GM19238 (cell line): ENCODE results near the gene TCF7L1.
"Not testable (repeated sequence)": the region's sequence is repeated elsewhere in the genome, so short reads cannot be mapped to it uniquely, and the experiment has no call there.

Experiments used
- DNase-seq: peaks from one replicate; pipeline ENCODE4 v3.0.0; 2011; ENCODE audit warnings: low spot score; ENCODE audit not compliant: insufficient read length

TCF7L1 gene

DNA sequence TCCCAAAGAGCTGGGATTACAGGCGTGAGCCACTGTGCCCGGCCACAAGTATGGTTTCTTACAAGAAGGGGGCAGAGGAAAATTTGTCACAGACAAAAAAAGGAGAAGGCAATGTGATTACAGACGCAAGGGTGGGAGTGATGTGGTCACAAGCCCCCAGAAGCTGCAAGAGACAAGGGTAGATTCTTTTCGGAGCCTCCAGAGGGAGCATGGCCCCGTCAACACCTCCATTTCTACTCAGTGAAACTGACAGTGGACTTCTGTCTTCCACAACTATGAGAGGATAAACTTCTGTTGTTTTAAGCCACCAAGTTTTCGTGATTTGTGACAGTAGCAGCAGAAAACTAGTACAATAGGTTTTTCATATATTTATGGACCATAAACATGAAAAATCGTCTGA is 2.1 kb upstream of the TCF7L1 start:
- no peak for DNase-seq

DNA sequence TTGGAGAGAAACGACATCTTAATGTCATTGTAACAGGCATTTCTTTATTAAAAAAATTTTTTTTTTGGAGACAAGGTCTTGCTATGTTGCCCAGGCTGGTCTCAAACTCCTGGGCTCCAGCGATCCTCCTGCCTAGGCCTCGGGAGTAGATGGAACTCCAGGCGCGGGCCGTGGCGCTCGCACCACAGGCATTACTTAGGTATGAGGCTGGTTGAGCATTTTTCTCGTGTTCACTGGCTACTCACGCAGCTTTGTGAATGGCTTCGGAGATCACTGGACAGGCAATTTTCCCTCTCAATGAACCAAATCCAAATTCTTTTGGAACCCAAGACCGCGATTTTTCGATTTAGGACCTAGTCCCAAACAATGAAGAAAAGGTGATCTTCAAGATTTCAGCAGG is 795 bp upstream of the TCF7L1 start:
- DNase-seq, result no peak

DNA sequence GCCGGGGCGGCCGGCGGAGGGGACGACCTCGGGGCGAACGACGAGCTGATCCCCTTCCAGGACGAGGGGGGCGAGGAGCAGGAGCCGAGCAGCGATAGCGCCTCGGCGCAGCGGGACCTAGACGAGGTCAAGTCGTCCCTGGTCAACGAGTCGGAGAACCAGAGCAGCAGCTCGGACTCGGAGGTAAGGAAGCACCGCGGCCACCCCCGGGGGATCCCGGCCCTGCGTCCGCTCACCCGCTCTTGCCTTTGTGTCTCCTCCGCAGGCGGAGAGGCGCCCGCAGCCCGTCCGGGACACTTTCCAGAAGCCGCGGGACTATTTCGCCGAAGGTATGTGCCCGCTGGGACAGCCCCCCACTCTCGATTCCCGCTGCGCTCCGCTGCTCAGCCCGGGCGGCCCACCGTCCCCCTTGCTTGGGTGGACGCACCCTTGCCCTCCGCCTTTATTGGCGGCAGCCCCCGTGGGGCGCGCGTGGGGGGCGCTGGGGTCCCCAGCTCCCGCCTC is 611 bp downstream of the TCF7L1 start:
- DNase-seq, result peak; percentile 32

DNA sequence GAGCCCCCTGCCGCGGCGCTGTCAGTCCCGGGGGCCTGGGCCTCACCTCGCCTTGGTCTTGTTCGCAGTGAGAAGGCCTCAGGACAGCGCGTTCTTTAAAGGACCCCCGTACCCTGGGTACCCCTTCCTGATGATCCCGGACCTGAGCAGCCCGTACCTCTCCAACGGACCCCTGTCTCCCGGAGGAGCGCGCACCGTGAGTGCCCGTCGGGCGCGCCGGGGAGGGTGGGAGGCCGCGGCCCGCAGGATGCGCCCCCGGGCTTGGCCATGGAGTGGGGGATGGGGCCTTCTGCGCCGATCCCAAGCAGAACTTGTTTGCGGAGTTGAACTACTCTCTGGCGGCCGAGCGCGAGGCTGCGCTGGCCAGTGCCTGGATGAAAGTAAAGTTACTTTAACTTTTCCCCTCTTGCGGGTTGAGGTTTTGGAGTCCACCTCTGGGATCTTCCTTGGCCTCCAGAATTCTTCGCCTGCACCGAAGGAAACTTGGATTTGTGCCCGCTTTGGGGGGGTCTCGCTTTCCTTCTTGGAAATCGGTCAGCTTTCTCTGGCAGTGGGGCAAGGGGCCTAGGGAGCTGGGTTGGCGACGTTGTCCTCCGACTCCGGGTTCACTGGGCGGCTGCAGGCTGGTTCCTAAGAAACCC is 1.2 kb downstream of the TCF7L1 start:
- DNase-seq, result no peak

DNA sequence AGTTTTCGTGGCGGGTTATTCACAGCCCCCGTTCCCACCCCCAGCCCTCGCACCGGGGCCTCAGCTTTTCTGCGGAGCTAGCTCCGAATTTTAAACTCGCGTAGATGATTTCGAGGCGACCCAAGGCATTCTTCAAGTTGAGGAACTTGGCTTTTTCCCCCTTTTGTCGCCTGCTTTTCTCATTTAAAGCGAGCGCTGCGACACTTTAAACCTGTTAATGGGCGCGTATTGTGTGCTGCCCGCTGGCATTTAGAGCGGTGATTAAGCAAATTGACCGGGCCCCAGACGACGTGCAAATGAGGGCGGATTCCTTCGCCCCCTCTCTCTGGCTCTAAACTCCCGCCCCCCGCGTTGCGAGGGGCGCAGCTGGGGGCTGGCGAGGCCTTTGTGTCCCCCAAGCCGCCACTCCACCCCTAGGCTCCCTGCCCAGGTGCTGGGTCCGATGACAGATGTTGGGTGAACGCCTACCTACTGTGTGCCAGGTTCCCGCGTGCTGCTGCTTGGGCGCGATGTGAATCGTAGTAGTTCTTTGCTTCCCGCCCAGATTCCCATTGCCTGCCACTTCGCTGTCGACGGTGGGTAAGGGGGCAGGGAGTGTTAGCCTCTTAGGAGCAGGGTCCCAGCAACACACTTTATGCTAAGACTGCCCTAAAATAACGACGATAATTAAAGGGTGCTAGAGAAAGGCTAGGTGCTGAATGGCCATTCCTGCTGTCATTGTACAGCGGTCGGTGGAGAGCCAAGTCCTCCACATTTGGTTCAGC is 1.9 kb downstream of the TCF7L1 start:
- DNase-seq, result no peak

DNA sequence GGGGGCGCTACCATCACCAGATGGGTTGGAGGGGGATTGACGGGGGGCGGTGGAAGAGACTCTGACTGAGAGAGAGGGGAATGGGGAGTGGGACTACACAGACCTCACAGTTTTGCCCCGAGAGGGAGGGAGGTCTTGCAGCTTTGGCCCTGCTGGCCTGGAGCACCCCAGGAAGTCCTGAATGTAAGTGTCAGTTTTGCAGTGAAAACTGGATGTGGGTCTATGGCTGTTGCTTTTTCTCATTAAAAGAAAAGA is 2.4 kb downstream of the TCF7L1 start:
- no peak for DNase-seq

DNA sequence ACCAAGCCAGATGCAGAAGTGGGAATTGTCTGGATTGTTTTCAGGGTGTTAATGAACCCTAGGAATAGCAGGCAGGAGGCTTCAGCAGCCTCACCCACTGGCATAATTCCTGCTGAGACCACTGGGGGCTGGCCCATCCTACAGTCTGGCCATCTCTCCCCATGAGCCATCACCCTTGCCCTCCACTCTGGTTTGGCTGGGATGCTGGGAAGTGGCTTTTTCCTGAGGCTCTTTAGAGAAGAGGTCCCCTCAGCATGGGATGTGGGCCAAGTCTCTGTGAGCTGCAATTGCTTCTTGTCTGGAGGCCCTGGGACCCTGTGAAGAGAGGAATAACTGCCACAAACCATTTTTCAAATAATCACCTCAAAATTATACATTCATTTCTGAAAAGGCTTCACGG is 4.0 kb downstream of the TCF7L1 start:
- DNase-seq, result no peak

DNA sequence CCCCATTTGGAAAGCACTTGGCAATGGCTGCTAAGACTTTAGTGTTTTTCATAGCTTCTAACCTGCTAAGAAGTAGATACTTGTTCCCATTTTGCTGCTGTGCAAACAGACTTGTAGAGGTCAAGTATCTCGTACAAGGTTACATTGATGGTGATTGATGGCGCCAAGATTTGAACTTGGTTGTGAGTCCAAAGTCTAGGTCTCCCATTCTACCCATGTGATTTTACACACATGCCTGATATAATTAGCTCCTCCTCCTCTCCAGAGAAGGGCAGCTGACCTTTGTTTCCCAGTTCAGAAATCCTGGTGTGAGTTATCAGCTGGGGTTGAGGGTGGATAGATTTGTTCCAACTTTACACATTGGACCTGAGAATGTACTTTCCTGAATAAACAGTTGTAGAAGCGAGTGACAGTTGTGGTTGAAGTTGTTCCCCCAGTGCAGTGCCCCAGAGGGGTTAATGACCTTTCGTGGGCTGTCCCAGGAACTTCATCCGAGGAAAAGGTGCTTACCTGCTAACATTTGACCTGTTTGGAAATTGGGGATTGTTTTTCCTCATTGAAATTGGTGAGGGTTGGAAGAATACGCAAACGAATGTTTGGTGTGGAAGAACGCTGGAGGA is 10.4 kb downstream of the TCF7L1 start:
- no peak for DNase-seq

DNA sequence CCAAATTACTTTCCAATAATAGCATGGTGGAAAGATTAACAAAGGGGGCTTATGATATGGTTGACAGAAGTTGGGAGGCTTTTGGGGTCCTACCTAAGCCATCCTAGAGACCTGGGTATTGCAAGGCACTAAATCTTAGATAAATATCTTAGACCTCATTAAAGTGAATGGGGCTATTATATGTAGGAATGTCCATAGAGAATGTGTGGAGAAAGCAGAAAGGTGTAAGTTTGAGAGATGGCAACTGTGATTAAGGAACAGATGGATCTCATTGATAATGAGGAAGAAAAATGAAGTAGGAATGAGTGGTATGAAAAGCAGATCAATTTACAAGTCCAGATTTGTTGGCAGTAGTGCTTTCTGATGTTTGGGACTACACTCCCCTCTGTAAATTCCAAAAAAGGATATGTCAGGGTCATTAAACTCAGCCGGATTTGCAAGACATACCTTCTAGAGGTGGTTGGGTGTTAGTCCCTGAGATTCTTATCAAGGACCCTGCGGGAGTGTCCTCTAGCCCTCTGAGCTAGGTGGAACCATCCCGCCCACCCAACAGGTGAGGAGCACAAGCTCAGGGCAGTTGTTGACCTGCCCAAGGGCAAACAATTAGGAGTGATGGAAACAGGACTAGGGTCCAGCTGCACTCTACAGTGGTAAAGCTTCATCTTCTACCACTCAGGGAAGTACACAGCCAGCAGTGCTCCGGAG is 12.1 kb downstream of the TCF7L1 start:
- DNase-seq, result no peak

DNA sequence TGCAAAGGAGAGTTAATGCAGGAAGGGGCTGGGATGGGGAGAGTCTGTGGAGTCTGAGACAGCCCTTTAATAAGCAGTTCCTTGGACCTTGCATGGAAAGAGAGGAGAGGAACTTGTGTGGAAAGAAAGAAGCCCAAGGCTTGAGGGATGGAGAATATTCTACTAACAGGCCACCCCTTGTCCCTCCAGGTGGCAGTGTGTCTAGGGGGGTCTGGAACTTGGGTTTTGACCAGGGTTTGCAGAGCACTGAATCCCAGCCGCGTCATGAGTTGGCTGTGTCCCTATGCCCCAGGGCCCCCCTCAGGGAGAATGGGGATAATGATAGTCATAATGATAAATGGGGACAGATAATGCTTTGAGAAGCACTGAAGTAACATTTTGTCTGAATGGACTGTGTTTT is 15.0 kb downstream of the TCF7L1 start:
- no peak for DNase-seq

DNA sequence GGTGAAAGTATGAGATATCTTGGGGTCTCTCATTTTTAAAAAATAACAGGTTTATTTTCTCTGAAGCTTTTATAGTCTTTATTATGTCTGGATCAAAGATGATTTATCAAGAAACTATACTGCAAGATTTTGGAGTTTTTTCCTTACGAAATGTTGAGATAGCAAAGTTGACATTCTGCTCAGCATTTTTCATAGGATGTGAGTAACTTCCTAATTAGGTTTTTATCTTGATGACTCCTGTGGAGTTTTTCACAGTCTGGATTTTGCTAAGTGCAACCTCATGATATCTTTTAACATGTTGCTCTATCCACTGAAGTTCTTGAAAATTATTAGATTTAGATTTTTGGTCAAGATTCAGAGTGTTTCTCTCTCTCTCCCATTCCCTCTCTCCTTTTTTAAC is 17.8 kb downstream of the TCF7L1 start:
- no peak for DNase-seq

DNA sequence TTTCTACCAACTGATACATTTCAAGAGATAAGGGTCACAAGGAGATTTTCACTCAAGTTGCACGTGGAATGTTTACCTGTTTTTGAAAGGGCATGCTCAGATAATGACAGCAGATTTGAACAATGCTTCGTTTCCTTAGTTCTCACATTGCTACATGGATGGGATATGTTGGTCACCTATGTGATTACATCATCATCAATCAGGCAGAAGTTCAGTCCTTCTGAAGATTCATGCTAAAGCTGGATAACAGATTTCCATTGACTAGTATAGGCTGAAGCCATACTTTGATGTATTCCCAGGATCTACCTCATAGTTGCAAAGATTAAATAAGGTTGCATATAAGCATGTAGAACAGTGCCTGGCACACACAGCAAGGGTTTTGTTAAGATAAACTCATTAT is 19.7 kb downstream of the TCF7L1 start:
- DNase-seq, result no peak

DNA sequence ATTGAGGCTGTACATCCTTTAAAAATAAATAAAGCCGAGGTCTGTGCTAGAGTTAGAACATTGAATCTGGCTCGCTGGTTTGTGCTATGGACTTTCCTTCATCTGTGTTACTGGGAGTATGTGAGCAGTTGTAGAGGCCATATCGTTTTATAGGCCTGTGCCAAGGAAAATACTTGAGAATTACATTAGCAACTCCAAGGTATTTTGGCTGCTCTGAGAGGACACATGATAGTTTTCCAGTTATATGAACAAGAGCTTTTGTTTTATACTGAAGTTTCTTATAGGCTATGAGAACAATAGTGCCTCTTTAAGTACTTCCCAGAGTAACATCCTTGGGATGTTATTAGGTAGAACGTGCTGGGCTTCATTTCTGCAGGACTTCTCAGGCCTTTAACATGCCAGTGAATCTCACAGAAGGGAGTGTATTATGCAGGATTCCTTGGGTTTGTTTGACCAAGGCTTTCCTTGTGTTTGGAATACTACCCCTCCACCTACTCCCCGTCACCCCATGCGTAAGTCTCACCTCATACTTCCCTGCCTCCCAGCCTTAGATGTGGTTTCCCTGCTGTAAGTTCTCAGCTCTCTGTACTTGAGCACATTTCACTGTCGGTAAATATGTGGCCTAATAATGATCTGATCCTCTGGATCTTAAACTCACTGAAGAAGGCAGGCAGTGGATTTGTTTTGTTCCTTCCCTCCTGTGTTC is 21.0 kb downstream of the TCF7L1 start:
- DNase-seq, result no peak

DNA sequence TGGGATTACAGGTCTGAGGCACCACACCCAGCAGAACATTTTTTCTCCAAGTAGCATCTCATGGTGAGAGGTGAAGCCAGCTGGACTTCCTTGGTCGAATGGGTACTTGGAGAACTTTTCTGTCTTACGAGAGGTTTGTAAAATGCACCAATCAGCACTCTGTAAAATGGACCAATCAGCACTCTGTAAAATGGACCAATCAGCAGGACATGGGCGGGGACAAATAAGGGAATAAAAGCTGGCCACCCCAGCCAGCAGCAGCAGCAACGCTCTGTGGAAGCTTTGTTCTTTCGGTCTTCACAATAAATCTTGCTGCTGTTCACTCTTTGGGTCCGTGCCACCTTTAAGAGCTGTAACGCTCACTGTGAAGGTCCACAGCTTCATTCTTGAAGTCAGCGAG is 21.9 kb downstream of the TCF7L1 start:
- DNase-seq, result not testable (repeated sequence)

DNA sequence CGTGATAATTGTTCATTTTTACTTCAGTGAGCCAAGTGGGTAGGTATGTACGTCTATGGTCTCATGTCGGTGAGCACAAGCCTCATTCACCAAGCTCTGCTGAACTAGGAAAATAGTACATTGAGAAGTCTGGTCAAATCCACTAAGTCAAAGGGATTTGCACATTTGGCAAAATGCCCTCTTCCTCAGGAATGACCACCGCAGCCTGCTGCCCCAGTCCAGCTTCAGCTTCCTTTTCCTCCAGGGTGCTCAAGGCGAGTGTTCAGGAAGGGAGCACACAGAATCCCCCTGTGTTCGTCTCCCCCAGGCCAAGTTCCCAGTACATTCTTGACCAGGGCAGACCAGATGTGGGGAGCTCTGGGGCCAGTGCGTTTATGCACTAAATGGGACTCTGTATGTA is 23.0 kb downstream of the TCF7L1 start:
- no peak for DNase-seq

DNA sequence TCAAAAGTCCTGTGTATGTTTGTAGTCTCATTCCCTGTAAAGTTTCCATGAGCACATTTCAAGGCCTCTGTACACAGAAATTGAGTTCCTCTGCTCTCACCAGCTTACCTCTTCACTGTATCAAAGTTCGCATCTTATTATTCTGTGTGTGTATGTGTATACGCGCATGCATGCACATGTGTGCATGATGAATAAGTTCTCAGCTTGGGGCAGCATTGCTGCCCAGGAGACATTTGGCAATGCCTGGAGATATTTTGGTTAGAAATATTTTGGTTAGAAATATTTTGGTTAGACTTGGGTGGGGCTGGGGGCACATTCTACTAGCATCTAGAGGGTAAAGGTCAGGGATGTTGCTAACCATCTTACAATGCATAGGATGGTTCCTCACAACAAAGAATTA is 23.4 kb downstream of the TCF7L1 start:
- DNase-seq, result no peak

DNA sequence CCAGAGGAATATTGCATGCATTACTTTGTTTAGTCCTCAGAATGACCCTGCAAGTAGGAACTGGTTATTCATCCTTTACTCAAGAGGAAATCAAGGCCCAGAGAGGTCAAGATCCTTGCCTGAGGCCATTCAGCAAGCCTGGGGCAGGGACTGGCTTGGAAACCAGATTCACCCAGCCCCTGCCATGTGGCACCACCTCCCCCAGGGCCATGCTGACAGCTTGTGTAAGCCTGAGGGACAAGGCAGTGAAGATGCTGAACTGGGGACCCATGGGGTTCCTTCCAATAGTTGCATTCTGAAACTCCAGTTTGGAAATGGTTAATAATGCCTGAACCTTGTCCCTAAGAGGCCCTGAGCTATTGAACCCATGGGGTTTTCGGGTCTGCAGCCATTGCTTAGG is 24.2 kb downstream of the TCF7L1 start:
- no peak for DNase-seq

DNA sequence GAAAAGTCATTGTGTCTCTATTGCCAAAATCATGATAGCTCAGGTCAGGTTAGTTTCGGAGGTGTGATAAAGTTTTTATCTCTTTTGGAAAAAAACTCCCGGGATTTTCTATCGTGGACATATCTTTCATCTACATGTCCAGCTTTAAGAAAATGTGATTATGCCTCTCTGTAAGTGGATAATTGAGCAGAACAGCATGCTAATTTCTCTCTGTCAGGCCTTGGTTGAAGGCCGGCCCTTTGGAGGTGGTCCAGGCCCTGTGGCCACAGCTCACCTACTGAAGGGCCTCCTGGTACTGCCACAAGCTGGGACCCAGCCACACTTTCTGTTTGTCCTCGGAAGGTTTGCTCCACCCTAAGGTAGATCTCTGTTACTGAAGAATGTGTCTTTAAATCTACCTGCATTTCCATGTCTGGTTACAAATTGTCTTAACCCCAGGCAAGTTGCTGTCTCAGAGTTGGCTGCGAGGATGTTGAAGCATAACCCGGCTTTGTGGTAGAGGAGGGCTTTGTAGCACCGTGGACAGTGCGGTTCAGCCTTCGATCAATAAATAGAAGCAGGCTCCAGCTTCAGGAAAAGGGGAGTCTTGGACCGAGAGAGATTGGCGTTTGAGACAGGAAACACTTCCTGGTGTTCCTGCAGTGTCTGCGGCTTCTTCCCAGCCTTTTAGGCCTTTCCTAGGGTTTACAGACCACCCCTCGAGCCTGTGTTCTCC is 25.5 kb downstream of the TCF7L1 start:
- no peak for DNase-seq

DNA sequence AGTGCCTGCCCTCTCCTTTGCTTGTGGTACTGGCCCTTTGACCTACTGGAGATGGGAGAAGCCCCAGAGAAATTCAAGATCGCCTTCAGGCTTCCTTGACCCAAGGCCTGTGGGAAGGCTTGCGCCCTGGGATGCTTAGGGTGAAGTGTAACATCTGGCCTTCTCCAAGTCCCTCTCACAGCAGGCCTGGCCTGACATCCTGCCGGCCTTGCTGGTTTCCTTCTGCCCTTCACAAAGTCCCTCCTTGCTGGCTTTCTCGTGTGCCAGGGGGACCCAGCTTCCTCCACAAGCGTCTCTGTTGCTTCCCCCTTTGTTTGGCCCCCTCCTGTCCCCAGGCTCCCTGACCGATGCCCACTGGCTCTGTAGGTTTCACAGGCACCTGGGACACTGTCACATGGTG is 26.4 kb downstream of the TCF7L1 start:
- no peak for DNase-seq

DNA sequence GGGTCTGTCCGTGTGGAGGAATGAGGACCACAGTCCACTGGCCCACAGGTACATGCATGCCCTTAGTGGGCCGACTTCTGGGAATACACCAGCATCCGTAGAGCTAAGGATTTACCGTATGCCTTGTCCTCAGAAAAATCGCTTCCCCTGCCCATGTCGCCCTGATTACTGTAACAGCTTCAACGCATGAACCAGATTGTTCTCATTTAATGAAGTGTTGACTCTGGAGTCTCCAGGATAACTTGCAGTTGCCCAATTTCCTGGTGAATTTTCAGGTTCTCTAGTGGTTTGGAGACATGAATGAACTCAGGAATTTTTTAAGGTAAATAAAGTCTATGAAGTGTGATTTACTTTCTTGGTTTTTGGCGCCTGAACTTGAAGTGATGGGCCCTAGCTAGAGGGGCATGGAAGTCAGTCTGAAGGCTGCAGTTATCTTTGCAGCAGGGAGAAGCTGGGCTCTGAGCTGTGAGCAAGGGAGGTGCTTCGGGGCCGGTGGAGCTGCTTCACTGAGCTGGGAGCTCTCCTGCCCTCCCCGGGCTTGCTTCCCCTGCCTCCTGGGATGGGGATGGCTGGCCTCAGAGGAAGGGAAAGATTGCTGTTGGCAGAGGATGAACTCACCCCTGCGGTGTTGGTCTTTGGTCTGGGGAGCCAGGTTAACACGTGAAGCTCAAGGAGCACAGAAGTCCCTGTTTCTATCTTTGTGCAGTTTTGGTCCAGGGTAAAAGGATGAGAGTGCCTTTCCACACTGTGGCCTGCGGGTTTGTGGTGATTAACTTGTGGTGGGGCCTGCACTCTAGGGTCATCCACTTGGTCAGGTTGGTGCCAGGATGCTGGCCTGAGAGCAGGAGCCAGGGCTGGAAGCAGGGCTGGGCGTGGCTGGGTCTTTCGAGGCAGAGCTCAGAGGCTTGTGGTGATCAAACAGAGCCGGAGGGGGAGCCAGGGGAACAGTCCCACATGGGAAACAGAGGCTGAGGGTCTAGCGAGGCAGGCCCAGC is 28.1 kb downstream of the TCF7L1 start:
- no peak for DNase-seq
